KOPT-K1 (cell line): ENCODE data around the gene CCDC40.

Experiments
- H3K27ac ChIP-seq: fragments of 200-600 bp; sonication (generic); 2 replicates; pipeline ENCODE4 v1.5.1; 2016; ENCODE audit warnings: antibody characterized with exemption, mild to moderate bottlenecking, low read depth, low read length; ENCODE audit not compliant: poor library complexity, severe bottlenecking
- H3K36me3 ChIP-seq: fragments of 200-600 bp; sonication (generic); 2 replicates; pipeline ENCODE4 v1.5.1; 2017; ENCODE audit warnings: antibody characterized with exemption, mild to moderate bottlenecking, low read length, moderate library complexity; ENCODE audit not compliant: insufficient read depth
- H3K9me3 ChIP-seq: fragments of 200-600 bp; sonication (generic); 2 replicates; pipeline ENCODE4 v1.5.1; 2017; ENCODE audit warnings: antibody characterized with exemption, low read length, mild to moderate bottlenecking; ENCODE audit not compliant: insufficient read depth, poor library complexity, severe bottlenecking

CCDC40 gene, protein sequence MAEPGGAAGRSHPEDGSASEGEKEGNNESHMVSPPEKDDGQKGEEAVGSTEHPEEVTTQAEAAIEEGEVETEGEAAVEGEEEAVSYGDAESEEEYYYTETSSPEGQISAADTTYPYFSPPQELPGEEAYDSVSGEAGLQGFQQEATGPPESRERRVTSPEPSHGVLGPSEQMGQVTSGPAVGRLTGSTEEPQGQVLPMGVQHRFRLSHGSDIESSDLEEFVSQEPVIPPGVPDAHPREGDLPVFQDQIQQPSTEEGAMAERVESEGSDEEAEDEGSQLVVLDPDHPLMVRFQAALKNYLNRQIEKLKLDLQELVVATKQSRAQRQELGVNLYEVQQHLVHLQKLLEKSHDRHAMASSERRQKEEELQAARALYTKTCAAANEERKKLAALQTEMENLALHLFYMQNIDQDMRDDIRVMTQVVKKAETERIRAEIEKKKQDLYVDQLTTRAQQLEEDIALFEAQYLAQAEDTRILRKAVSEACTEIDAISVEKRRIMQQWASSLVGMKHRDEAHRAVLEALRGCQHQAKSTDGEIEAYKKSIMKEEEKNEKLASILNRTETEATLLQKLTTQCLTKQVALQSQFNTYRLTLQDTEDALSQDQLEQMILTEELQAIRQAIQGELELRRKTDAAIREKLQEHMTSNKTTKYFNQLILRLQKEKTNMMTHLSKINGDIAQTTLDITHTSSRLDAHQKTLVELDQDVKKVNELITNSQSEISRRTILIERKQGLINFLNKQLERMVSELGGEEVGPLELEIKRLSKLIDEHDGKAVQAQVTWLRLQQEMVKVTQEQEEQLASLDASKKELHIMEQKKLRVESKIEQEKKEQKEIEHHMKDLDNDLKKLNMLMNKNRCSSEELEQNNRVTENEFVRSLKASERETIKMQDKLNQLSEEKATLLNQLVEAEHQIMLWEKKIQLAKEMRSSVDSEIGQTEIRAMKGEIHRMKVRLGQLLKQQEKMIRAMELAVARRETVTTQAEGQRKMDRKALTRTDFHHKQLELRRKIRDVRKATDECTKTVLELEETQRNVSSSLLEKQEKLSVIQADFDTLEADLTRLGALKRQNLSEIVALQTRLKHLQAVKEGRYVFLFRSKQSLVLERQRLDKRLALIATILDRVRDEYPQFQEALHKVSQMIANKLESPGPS

DNA sequence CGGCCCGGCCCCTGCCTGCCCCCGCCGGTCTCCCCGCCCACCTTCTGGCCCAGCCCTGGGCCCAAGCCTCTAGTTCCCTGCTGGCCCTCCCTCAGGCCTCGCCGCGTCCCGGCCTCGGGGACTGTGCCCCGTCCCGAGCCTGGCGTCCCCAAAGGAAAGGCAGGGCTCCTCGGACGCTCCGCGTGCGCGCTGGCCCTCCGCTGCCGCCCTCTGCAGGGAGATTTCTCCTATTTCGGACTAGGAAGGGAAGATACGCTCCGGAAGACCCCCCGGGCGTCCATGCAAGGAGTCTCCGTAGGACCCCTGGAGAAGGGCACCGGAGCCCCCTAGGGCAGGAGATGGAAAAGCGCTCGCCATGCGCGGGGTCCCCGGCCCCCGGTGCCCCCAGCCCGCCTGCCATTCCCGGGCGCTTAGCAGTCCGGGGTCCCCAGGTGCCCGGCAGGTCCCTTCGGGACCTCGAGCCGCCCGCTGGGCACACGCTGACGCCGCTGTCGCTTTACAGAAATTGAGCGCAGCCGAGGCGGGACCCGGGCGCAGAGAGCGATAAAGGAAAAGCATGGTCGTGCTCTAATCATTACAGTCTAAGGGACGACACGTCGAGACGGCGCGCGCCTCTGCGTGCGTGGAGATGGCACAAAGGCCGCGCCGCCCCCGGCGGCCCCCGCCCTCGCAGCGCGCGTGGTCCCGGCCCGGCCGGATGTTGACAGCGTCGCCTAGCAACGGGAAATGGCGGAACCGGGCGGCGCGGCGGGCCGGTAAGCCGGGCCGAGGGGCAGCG is at the start of gene CCDC40:
Gene CCDC40 (plus strand): TSS at position 706 of the 778 bp plus-strand sequence. CDS start 21 bp downstream, at position 727.
- no peaks in the 10 kb centered on the region for H3K9me3 ChIP-seq
- no peak within 1 kb of the TSS for H3K27ac ChIP-seq
- H3K36me3 ChIP-seq, result no peaks in the 10 kb centered on the region

DNA sequence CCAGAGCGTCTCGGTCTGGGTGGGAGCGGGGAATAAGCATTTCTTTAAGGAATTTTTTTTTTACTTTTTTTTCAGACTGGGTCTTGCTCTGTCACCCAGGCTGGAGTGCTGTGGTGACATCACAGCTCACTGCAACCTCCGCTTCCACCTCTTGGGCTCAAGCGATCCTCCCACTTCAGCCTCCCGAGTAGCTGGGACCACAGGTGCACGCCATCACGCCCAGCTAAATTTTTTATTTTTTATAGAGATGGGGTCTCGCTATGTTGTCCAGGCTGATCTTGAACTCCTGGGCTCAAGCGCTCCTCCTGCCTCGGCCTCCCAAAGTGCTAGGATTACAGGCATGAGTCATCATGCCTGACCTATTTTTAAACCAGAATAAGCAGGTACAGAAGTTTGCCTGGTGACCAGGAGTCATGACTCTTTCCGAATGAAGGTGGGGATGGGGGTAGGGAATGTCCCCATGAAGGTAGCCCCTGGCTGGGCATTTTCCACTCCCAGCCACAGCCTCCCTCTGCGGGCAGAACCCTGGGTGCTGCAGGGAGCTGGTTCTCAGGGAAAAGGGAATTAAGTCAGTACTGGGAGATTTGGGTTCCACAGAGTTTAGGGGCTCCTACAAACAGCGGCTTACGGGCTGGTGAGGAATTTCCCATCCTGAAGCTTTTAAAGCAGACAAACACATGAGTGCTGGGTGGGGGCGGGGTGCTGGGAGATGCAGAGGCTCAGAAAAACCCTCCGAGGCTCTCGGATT is 49.1 kb upstream of the CCDC40 start:
- H3K9me3 ChIP-seq, result no peaks in the 10 kb centered on the region
- no peaks in the 10 kb centered on the region for H3K36me3 ChIP-seq
- no peak overlapping the region for H3K27ac ChIP-seq

DNA sequence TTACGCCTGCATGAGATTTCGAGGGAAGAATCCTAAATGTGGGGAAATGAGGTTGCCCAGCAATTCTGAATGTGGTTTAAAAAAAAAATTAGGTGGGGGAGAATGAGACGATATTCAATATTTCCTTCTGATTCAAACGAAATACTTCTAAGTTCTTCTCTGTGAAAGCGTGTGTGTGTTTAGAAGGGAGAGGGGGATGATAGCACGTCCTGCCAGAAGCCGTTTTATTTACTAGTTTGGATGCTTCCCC is 48.6 kb upstream of the CCDC40 start:
- no peaks in the 10 kb centered on the region for H3K9me3 ChIP-seq
- H3K27ac ChIP-seq, result no peak overlapping the region
- no peaks in the 10 kb centered on the region for H3K36me3 ChIP-seq

DNA sequence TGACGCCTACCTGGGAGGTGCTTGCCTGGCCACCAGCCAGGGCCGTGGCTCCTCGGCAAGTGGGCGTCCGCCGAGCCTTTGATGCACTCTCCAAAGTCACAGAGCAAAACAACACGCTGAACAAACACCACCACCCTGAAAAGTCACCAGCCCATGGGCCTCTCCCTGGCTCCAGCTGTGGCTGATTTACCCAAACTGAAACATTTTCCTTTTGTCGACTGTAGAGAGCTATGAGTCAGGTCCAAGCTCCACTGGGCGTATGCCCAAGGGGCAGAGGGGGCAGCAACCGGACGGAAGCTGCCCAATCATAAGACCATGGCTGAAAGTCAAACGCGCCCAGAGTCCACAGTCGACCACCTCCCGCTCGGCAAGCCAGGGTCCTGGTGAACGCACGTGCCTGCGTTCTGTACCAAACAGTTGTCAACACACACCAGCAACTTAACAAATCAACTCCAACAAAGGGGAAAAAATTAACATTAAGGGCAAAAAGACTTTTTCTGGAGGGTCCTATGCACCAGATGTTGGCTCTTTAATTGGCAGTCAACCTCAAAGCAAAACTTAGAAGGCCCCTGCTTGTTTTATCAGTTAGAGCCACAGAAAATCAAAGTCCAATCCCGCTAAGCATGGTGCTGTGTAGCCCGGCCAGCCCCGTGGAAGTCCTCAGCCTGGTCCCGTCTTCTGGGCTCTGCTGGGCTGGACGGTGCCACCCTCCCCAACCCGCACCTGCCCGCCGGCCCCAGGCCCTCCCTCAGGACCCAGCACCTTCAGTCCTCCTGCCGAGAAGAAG is 48.1 kb upstream of the CCDC40 start:
- Histone ChIP-seq H3K27ac (no peak overlapping the region), H3K36me3 (no peaks in the 10 kb centered on the region), H3K9me3 (no peaks in the 10 kb centered on the region)

DNA sequence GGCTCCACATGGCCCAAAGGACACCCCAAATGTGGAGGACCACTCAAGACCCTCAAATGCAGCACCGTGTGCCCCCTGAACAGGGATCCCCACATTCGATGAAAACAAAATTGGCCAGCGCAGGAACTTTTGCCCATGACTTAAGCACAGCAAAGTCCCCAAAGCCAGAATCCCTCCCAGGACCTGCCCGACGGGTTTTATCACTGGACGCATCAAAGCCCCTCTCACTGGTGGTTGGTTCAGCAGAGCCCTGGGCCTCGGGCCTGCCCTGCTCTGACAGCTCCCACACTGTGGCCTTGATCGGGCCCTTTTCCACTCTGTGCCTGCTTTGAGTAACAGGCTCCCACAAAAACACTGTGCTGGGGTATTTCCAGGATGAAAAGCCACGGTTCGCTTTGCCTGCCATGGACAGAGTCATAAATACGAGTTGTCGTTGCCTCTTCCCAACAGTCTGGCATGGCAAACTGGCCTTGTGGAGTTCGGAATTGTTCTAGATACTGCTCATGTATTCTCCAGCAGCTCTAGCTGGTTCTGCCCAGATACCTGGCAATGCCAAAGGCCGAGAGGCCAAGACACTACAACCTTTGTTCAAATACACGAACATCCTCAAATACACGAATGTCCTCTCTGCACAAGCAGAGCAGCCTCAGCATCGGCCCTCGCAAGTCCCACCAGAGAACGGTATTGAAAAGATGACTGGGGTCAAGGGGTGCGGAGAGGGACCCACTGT is 47.2 kb upstream of the CCDC40 start:
- H3K36me3 ChIP-seq, result no peaks in the 10 kb centered on the region
- no peaks in the 10 kb centered on the region for H3K9me3 ChIP-seq

DNA sequence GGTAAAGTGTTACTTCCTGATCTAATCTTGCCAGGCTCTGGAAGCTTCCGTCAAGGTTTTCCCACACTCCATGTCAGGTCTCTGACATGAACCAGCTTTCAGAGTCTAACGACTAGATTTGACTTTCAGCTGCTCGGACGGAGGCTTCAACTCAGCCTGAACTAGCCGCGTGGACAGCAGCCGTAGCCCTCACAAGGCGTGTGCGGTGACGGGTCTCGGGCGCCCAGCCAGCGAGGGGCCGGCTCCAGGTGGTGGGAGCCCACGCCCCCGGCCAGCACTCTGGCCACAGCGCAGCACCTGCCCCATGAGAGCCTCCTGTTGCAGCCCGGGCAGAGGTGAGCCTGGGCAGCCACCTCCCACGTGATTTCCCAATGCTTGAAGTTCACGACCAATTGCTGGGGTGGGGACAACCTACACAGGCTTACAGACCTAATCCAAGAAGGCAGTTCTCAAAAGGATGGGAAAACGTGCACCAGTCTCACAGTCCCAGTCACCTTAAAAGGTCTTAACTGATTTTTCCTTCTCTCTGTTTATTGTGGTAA is 46.3 kb upstream of the CCDC40 start:
- H3K9me3 ChIP-seq, result no peaks in the 10 kb centered on the region
- H3K36me3 ChIP-seq, result no peaks in the 10 kb centered on the region
- no peak overlapping the region for H3K27ac ChIP-seq

More for the DNA sequence above, 47.2 kb upstream of the CCDC40 start:
- H3K27ac ChIP-seq, result no peak overlapping the region

DNA sequence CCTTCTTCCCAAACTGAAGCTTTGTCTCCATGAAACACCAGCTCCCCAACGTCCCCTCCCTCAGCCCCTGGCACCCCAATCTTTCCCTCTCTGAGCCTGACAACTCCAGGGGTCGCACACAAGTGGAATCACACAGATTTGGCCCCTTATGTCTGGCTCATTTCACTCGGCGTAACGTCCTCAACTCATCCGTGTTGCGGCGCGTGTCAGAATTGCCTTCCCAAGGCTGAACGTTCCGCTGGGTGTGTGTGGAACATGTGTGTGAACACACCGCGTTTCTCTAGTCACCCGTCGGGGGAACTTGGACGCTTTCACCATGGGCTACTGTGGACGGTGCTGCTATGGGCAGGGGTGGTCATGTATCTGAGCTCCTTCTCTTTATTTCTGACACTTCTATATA is 45.7 kb upstream of the CCDC40 start:
- H3K36me3 ChIP-seq, result no peaks in the 10 kb centered on the region
- H3K27ac ChIP-seq, result no peak overlapping the region
- H3K9me3 ChIP-seq, result no peaks in the 10 kb centered on the region

DNA sequence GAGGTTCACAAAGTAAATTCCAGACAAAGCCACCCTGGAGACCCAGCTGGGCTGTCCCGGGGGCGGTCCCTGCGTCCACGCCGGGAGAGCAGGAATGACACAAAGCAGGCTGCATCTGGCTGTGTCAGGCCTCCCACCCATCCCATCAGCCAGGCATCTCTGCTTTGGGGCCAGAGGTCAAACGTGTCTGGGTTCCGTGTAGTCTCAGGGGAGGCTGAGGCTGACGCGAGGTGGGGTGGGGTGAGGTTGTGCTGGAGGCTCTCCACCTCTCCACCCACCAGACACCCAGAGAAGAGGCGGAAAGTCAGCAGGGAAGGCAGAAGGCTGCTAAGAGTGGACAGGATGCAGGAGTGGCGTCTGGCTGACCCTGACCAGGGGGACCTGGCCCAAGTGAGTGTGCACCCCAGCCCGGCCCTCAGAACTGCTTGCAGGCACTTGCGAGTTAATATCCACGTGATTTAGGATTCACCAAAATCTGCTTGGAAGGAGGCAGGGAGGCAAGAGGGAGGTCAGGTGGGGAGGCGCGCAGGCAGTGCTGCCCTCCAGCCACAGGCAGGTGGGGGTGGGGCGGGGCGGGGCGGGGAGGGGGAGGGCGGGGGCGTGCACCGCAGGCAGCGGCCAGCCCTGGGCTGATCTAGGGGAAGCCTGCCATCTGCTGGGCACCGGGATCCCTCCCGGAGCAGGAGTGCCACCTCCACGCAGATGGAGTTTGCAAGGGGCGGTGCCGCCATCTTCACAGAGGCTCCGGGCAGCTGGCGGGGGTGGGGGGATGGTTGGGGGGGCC is 45.1 kb upstream of the CCDC40 start:
- Histone ChIP-seq H3K9me3 (no peaks in the 10 kb centered on the region), H3K36me3 (no peaks in the 10 kb centered on the region), H3K27ac (peak overlapping the region; percentile 73)

DNA sequence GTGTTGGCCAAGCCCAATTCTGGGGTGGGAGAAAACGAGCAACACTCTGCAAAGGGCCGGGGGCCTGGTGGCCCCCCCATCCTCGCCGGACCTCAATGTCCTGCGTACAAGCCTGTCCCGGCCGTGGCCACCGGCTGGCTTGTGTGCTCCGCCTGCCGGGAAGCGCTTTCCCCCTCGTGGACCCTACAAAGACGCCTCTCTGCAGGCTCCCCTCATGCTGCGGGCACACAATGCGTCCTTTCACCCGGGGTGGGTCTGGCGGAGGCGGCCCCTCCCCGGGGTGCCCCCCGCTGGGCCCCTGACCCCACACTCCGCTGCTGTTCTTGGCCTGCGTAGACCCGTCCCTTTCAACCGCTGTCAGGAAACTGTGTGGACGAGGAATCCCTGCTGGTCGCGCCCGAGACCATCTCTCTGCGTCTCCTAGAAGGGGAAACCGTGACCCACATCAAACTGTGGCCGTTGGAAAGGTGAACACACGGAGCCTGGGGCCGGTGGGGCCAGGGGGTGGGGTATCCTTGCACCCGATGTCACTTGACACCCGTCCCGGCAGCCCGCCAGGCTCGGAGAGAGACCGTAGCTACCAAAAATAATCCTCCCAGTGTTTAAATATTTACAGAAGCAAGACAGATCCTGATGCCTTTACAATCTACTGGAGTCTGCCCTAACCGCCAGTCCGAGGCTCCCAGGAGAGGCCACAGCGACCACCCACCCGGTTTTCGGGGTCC is 44.4 kb upstream of the CCDC40 start:
- Histone ChIP-seq H3K9me3 (no peaks in the 10 kb centered on the region), H3K27ac (peak overlapping the region; percentile 73), H3K36me3 (no peaks in the 10 kb centered on the region)

DNA sequence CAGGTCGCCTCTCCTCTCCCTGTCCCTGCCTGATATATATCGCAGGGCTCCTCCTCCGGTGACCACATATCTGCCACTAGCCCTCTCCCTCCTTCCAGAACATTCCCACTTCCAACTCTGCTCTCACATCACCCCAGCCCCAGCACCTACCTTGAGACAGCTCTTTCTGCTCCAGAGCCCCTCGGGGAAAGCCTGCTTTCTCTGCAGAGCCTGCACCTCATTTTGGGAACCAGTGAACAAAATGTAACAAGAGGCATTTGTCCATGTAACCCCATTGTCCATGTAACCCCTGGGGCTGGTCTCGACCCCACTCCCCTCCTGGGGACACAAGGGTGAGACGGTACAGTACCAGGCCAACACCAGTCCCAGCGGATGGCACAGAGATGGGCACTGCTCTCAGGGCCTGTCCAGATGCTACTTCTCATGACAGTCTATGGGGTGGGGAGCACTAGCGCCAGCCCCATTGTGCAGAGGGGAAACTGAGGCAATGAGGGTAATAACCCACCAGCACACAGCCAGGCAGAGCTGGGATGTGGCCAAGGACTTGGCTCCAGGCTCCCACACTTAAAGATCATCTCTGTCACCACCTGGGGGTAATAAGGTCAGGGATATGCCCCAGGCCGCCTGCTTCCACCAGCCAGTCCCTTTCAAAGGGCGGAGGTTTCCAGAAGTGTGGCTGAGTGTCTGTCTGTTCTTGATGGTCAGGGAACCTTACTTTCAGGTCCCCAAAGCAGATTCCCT is 43.6 kb upstream of the CCDC40 start:
- Histone ChIP-seq H3K36me3 (no peaks in the 10 kb centered on the region), H3K27ac (peak overlapping the region; percentile 73), H3K9me3 (no peaks in the 10 kb centered on the region)

DNA sequence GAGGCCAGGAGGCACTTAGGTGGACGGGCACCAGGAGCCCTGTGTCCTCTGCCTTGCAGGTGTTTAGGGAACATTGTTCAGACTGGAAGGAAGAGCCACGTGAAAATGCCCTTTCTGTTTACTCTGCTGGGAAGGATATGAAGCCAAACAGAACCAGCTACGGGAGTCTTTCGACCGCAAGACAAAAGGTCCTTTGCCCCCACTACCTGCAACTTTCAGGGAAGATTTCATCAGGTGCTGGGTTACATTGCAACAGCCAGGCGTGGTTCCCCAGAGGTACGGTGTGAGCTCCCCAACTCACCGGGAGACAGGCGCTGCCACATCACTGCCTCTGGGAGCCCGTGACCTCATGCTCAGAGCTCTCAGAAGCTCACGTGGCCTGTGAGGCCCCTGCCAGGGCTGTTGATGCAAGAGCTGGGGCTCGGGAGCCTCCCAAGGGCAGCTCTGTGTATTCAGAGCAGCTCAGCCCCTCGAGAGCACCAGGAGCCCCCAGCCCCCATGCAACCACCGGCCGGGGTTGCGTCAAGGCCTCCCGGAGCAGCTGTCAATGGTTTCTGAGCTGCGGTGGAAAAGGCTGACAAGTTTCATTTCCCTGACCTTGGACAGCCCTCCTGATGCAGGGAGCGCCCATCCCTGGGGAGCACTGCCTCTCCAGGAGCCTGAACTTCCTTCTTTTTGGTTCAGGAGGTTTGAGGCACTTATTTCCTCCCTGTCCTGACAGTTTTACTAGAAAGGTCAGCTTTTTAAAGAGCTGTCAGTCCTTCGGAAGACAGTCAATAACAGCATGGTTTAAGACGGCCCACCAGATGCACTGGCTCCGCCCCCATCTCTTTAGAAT is 42.8 kb upstream of the CCDC40 start:
- no peaks in the 10 kb centered on the region for H3K9me3 ChIP-seq
- peak overlapping the region; percentile 73 for H3K27ac ChIP-seq
- no peaks in the 10 kb centered on the region for H3K36me3 ChIP-seq
